Mucosa of rectum (tissue), 2 donors: ENCODE data around the gene ALK.

Experiments used
- H3K27ac ChIP-seq, 2 donors: one replicate each; pipeline ENCODE4 v1.7.0; 2013; ENCODE audit warnings: inconsistent platforms in 2 of 2, low read depth in 2 of 2, low read length in 2 of 2
- H3K27me3 ChIP-seq, 2 donors: one replicate each; pipeline ENCODE4 v1.7.0; 2013; ENCODE audit warnings: low read length in 2 of 2; ENCODE audit not compliant: control insufficient read depth in 2 of 2, insufficient read depth in 2 of 2
- H3K36me3 ChIP-seq, 2 donors: one replicate each; pipeline ENCODE4 v1.7.0; 2013; ENCODE audit warnings: low read length in 2 of 2; ENCODE audit not compliant: control insufficient read depth in 2 of 2, insufficient read depth in 2 of 2
- H3K4me1 ChIP-seq, 2 donors: one replicate each; pipeline ENCODE4 v1.7.0; 2013; ENCODE audit warnings: low read length in 2 of 2, mild to moderate bottlenecking in 1 of 2; ENCODE audit not compliant: control insufficient read depth in 2 of 2, insufficient read depth in 2 of 2
- H3K4me3 ChIP-seq, 2 donors: one replicate each; pipeline ENCODE4 v1.7.0; 2013; ENCODE audit warnings: low read length in 2 of 2
- H3K9ac ChIP-seq, 2 donors: one replicate each; pipeline ENCODE4 v1.7.0; 2013; ENCODE audit warnings: low read length in 2 of 2, low read depth in 1 of 2, mild to moderate bottlenecking in 1 of 2
- H3K9me3 ChIP-seq, 2 donors: one replicate each; pipeline ENCODE4 v1.7.0; 2013; ENCODE audit warnings: low read length in 2 of 2; ENCODE audit not compliant: control insufficient read depth in 2 of 2
- donor health status: healthy.
- donor health status: Normal muscosa, but diverticular disease.

ALK gene

DNA sequence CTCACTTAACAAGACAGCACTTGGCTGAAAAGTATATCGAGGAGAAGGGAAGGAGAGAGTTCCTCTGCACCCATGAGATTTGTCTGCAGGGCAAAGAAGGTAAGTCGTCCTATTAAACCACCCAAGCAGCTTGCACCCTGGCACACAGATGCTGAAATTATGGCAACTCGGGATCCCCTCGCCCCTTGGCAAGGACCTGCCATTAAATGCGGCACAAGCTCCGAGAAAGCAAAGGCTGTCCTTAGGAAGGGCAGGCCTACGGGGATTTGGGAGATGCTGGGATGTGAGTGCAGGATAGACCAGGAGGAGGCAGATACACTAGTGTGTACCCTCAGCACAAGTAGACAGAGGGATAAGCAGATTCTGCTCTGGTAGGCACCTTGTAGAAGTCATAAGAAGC is 191.5 kb downstream of the ALK start:
- no peak overlapping the region for H3K27ac ChIP-seq
- H3K4me1 ChIP-seq, result no peaks in the 10 kb centered on the region
- H3K9ac ChIP-seq, result no peak overlapping the region
- no peak overlapping the region for H3K4me3 ChIP-seq
- no peaks in the 10 kb centered on the region for H3K36me3 ChIP-seq
- no peaks in the 10 kb centered on the region for H3K27me3 ChIP-seq
- H3K9me3 ChIP-seq, result no peaks in the 10 kb centered on the region

GRCh38 chr2:29729401-29729800 is 192.0 kb downstream of the ALK start:
- no peak overlapping the region for H3K27ac ChIP-seq
- no peak overlapping the region for H3K9ac ChIP-seq
- H3K4me3 ChIP-seq, result no peak overlapping the region
- no peaks in the 10 kb centered on the region for H3K9me3 ChIP-seq
- no peaks in the 10 kb centered on the region for H3K4me1 ChIP-seq
- no peaks in the 10 kb centered on the region for H3K27me3 ChIP-seq
- no peaks in the 10 kb centered on the region for H3K36me3 ChIP-seq

DNA sequence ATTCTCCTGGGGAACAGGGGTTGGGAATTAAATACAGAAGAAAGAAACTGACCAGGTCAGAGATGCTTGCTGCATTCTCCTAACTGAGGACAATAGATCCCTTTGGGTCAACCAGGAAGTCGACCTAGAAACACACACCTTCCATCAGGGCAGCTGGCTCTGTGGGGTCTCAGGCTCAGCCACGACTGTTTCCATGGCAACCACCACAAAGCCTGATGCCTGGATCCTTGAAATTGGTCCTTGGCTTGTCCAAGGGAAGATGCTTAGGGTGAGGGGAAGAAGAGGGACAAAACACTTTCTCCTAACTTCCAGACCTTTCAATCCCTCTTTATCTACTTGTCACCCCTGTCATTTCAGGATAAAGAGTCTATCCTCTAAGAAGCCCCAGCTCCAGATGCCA is 194.4 kb downstream of the ALK start:
- Histone ChIP-seq H3K4me1 (no peaks in the 10 kb centered on the region), H3K27me3 (no peaks in the 10 kb centered on the region), H3K9me3 (no peaks in the 10 kb centered on the region), H3K9ac (no peak overlapping the region), H3K4me3 (no peak overlapping the region), H3K36me3 (no peaks in the 10 kb centered on the region), H3K27ac (no peak overlapping the region)

DNA sequence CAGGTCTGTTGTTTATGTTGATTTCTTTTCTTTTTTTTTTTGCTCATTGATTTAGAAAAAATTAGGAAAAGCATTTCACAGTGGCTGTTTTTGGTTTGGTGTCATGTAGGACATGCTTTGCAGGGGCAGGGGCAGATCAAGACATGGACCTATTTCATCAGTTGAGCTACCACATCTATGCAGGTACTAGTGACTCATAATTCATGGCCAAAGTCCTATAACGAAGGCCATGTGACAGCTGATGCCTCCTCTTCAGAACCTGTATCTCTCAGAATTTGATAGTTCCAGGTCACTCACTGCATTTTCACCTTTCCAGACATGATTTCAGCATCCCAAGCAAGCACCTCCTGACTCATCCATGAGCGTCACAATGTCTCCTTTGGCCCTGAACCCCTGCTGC is 195.8 kb downstream of the ALK start:
- Histone ChIP-seq H3K9ac (no peak overlapping the region), H3K27me3 (no peaks in the 10 kb centered on the region), H3K4me1 (no peaks in the 10 kb centered on the region), H3K36me3 (no peaks in the 10 kb centered on the region), H3K4me3 (no peak overlapping the region), H3K9me3 (no peaks in the 10 kb centered on the region), H3K27ac (no peak overlapping the region)

GRCh38 chr2:29724282-29724681 is 197.1 kb downstream of the ALK start:
- H3K9me3 ChIP-seq, result no peaks in the 10 kb centered on the region
- no peaks in the 10 kb centered on the region for H3K36me3 ChIP-seq
- H3K4me3 ChIP-seq, result no peak overlapping the region
- no peaks in the 10 kb centered on the region for H3K27me3 ChIP-seq
- no peak overlapping the region for H3K27ac ChIP-seq
- H3K9ac ChIP-seq, result no peak overlapping the region
- no peaks in the 10 kb centered on the region for H3K4me1 ChIP-seq

DNA sequence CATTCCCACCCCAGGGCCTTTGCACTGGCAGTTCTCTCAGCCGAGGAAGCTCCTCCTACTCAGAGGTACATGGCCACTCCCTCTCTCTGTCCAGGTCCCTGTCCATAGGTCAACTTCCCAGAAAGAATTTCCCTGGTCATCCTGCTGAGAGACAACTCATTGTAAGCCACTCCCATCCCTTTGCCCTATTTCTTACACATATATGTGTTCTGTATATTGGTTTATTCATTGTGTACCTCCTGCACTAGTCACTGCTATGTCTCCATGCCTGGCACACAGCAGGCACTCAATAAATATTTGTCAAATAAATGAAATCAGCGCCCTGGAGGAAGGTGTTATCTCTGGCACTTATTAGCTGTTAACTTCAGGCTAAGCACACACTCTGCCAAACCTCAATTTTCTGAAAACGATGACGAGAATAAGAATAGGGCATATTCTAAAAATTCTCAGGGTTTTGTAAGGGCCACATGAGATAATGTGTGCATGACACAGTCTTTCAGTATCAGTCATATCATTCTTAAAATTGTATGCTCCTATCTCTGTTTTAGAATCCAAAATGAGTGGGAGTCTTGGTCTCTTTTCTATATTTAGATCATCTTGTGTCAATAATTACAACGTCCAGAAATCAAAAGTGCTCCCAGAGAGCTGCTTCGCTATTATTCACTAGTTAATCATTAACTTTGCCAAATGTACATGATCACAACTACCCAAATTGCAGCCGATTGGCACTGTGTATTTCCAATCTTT is 198.0 kb downstream of the ALK start:
- no peaks in the 10 kb centered on the region for H3K9me3 ChIP-seq

GRCh38 chr2:29719639-29720038 is 201.7 kb downstream of the ALK start:
- Histone ChIP-seq H3K36me3 (no peaks in the 10 kb centered on the region), H3K27ac (no peak overlapping the region), H3K27me3 (no peaks in the 10 kb centered on the region)

More for the DNA sequence above, 198.0 kb downstream of the ALK start:
- H3K4me1 ChIP-seq, result no peaks in the 10 kb centered on the region
- no peaks in the 10 kb centered on the region for H3K27me3 ChIP-seq
- no peak overlapping the region for H3K9ac ChIP-seq
- no peak overlapping the region for H3K4me3 ChIP-seq
- no peak overlapping the region for H3K27ac ChIP-seq
- no peaks in the 10 kb centered on the region for H3K36me3 ChIP-seq

GRCh38 chr2:29718076-29718686 is 203.2 kb downstream of the ALK start:
- no peak overlapping the region for H3K9ac ChIP-seq
- no peak overlapping the region for H3K4me3 ChIP-seq
- H3K27ac ChIP-seq, result no peak overlapping the region

More at GRCh38 chr2:29719639-29720038, 201.7 kb downstream of the ALK start:
- no peak overlapping the region for H3K4me3 ChIP-seq
- no peaks in the 10 kb centered on the region for H3K4me1 ChIP-seq
- no peaks in the 10 kb centered on the region for H3K9me3 ChIP-seq
- H3K9ac ChIP-seq, result no peak overlapping the region

DNA sequence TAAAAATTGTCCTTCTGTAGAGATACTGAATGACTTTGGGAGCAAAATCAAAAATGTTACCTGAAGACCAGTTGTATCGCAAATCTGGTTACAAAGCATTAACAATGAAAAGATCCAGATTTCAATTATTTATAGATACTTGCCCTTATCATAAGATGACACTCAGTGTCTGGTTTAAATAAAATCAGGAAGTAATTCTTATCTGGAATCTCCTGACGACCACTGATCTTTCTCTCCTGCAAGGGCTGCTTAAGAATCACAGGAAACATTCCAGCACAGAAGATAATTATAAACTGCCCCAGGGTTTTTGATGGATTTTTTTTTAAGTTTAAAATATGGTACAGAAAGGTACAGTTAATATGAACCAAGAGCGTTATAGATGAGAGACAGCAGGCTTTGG is 205.7 kb downstream of the ALK start:
- Histone ChIP-seq H3K27ac (no peak overlapping the region), H3K4me3 (no peak overlapping the region), H3K27me3 (no peaks in the 10 kb centered on the region), H3K36me3 (no peaks in the 10 kb centered on the region), H3K9ac (no peak overlapping the region), H3K4me1 (no peaks in the 10 kb centered on the region), H3K9me3 (no peaks in the 10 kb centered on the region)

More at GRCh38 chr2:29718076-29718686, 203.2 kb downstream of the ALK start:
- Histone ChIP-seq H3K9me3 (no peaks in the 10 kb centered on the region), H3K27me3 (no peaks in the 10 kb centered on the region), H3K36me3 (no peaks in the 10 kb centered on the region), H3K4me1 (no peaks in the 10 kb centered on the region)

GRCh38 chr2:29714333-29714732 is 207.1 kb downstream of the ALK start:
- Histone ChIP-seq H3K4me3 (no peak overlapping the region), H3K9me3 (no peaks in the 10 kb centered on the region), H3K27ac (no peak overlapping the region), H3K9ac (no peak overlapping the region), H3K36me3 (no peaks in the 10 kb centered on the region), H3K27me3 (no peaks in the 10 kb centered on the region), H3K4me1 (no peaks in the 10 kb centered on the region)
